ENCODE measurements around the gene DIPK1C.

DNA sequence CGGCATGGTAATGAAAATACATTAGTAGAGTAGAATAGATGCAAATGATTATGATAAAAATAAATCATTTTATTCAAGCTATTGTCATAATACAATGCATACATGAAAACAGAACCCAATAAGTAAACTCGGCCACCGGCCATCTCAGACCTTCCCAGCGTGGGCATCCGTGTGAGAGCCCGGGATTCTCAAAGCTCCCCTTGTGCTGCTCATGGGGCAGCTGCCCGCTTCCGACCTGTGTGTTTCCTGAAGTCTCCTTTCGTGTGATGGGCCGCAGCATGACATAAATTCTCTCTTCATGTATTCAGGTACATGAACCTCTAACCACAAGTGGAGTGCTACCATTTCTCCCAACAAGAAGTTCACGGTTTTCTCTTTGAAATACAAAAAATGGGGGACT, 25.6 kb upstream of the DIPK1C start:
- TF ChIP-seq, protein P1, sequence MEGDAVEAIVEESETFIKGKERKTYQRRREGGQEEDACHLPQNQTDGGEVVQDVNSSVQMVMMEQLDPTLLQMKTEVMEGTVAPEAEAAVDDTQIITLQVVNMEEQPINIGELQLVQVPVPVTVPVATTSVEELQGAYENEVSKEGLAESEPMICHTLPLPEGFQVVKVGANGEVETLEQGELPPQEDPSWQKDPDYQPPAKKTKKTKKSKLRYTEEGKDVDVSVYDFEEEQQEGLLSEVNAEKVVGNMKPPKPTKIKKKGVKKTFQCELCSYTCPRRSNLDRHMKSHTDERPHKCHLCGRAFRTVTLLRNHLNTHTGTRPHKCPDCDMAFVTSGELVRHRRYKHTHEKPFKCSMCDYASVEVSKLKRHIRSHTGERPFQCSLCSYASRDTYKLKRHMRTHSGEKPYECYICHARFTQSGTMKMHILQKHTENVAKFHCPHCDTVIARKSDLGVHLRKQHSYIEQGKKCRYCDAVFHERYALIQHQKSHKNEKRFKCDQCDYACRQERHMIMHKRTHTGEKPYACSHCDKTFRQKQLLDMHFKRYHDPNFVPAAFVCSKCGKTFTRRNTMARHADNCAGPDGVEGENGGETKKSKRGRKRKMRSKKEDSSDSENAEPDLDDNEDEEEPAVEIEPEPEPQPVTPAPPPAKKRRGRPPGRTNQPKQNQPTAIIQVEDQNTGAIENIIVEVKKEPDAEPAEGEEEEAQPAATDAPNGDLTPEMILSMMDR (IDR thresholded peaks at IDR 0.05): no peak
- TF ChIP-seq POLR2A (IDR thresholded peaks at IDR 0.05): no peak
